WTC11 (cell line): ENCODE data around the gene KCNQ2. TPM values are rescaled to one million over a fixed set of nuclear protein-coding genes. Genes with fewer than 3 reads are reported as not detected.
A peak's percentile ranks its signal among the peaks of the same experiment; 100 is the strongest.
"Not testable (repeated sequence)": the region's sequence is repeated elsewhere in the genome, so short reads cannot be mapped to it uniquely, and the experiment has no call there.

Source experiments
- ATAC-seq: fragments of 200-7000 bp; cut with Tn5 transposase; 2 replicates; pipeline ENCODE4 v1.10.0; 2021; ENCODE audit warnings: mild to moderate bottlenecking, moderate library complexity
- CTCF ChIA-PET: fragments of 300-600 bp; sonication (Branson Sonifier 250); formaldehyde crosslinking; loops from one replicate; lab custom pipeline; 2021; ENCODE audit warnings: antibody characterized with exemption; lab: Charles Lee
- POLR2A ChIA-PET: fragments of 350-600 bp; sonication (Branson Sonifier 250); formaldehyde crosslinking; loops from one replicate; lab custom pipeline; 2021; ENCODE audit warnings: antibody characterized with exemption; lab: Charles Lee
- DNase-seq: peaks from one replicate; pipeline ENCODE4 v3.0.0; 2021; ENCODE audit warnings: low spot score
- H3K27ac Mint-ChIP-seq: 2 replicates; pipeline ENCODE4 v1.8.0; 2021; ENCODE audit warnings: mixed read lengths
- H3K27me3 Mint-ChIP-seq: 2 replicates; pipeline ENCODE4 v1.8.0; 2021; ENCODE audit warnings: low read depth, mild to moderate bottlenecking, moderate library complexity, mixed read lengths
- H3K36me3 Mint-ChIP-seq: 2 replicates; pipeline ENCODE4 v1.8.0; 2021; ENCODE audit warnings: mixed read lengths
- H3K4me1 Mint-ChIP-seq: 2 replicates; pipeline ENCODE4 v1.8.0; 2022; ENCODE audit warnings: mixed read lengths
- H3K4me3 Mint-ChIP-seq: 2 replicates; pipeline ENCODE4 v1.8.0; 2021; ENCODE audit warnings: mild to moderate bottlenecking, moderate library complexity, mixed read lengths
- H3K9me3 Mint-ChIP-seq: 2 replicates; pipeline ENCODE4 v1.8.0; 2021; ENCODE audit warnings: mixed read lengths
- CTCF ChIP-seq: fragments of 200-600 bp; IDR thresholded peaks from 2 replicates; pipeline ENCODE4 v1.8.0; 2022; ENCODE audit warnings: antibody characterized with exemption
- ESRRA ChIP-seq: sonication (generic); formaldehyde crosslinking; IDR thresholded peaks from 2 replicates; pipeline ENCODE4 v1.8.1; 2022; ENCODE audit warnings: mild to moderate bottlenecking, missing genetic modification reagents, borderline replicate concordance
- GRHL2 ChIP-seq: fragments of 250-450 bp; sonication (Bioruptor Pico); IDR thresholded peaks from 2 replicates; pipeline ENCODE4 v1.8.0; 2022; ENCODE audit warnings: mild to moderate bottlenecking, moderate library complexity; ENCODE audit not compliant: insufficient replicate concordance, severe bottlenecking
- NFE2L1 ChIP-seq: sonication (generic); formaldehyde crosslinking; IDR thresholded peaks from 2 replicates; pipeline ENCODE4 v1.8.1; 2023; ENCODE audit warnings: missing genetic modification reagents
- RORB ChIP-seq: fragments of 250-450 bp; sonication (Bioruptor Pico); IDR thresholded peaks from 2 replicates; pipeline ENCODE4 v1.9.0; 2021; ENCODE audit warnings: mild to moderate bottlenecking
- SP1 ChIP-seq: sonication (generic); formaldehyde crosslinking; conservative IDR thresholded peaks from 2 replicates; pipeline ENCODE4 v1.8.1; 2022; ENCODE audit warnings: missing genetic modification reagents
- USF2 ChIP-seq: sonication (generic); formaldehyde crosslinking; IDR thresholded peaks from 2 replicates; pipeline ENCODE4 v1.8.1; 2023; ENCODE audit warnings: mild to moderate bottlenecking, missing genetic modification reagents, moderate library complexity
- ZNF512 ChIP-seq: sonication (generic); formaldehyde crosslinking; IDR thresholded peaks from 2 replicates; pipeline ENCODE4 v1.8.1; 2022; ENCODE audit warnings: missing genetic modification reagents, borderline replicate concordance
- ZNF671 ChIP-seq: fragments of 250-450 bp; sonication (Bioruptor Pico); IDR thresholded peaks from 2 replicates; pipeline ENCODE4 v1.8.0; 2021; ENCODE audit warnings: mild to moderate bottlenecking
- total RNA-seq: library from RNA; stranded (reverse); gene quantifications from 3 replicates; pipeline ENCODE4 v1.2.3, GENCODE V29; 2021
- TF ChIP-seq, protein P1 (sequence below): sonication (generic); formaldehyde crosslinking; IDR thresholded peaks from 2 replicates; pipeline ENCODE4 v1.8.0; 2022; ENCODE audit warnings: mild to moderate bottlenecking, missing genetic modification reagents
- TF ChIP-seq, protein P2 (sequence below): sonication (generic); formaldehyde crosslinking; IDR thresholded peaks from 2 replicates; pipeline ENCODE4 v1.8.1; 2023; ENCODE audit warnings: mild to moderate bottlenecking, missing genetic modification reagents, borderline replicate concordance

KCNQ2 gene
- total RNA-seq, 1 experiment from 2014 or later = 99.8 TPM

DNA sequence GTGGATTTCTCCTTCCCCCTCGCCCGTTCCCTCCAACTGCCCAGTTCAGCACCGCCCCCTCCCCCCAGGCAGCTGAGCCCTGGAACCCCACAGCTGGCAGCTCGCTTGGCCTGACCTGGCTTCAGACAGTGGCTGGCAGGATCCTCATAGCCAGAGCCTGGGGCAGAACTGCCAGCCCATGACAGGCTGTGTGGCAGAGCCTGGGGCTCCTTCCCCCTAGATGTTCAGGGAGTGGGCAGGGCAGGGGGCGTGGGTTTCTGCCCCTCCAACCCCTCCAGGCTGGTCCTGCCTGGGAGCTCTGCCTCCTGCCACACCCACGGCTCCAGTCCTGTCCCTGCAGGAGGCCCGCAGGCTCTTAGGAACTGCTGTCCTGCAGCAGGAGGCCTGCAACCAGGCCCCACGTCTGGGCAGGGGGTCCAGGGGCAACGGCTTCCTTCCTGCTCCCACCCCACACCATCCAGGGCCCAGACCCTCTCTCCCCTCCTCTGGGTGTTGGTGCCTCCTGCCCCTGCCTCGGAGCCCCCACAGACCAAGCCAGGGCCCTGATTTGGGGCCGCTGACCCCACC, 9.6 kb upstream of the KCNQ2 start:
- POLR2A ChIA-PET = interaction anchor here (1.5 kb wide), 1 partner anchor 18 kb away, joined by 3 read pairs; no protein-coding TSS in a partner anchor
- H3K9me3 Mint-ChIP-seq = peaks cover 4% of the 10 kb centered on the region
- H3K27me3 Mint-ChIP-seq = no peaks in the 10 kb centered on the region
- no peak for TF ChIP-seq CTCF
- TF ChIP-seq RORB (CRISPR knock-in tag) = no peak
- TF ChIP-seq ZNF671 (CRISPR knock-in tag) = no peak
- no peak overlapping the region for H3K27ac Mint-ChIP-seq
- H3K4me1 Mint-ChIP-seq = peaks cover 30% of the 10 kb centered on the region
- no peak for ATAC-seq
- no peak for DNase-seq
- H3K36me3 Mint-ChIP-seq = no peaks in the 10 kb centered on the region
- CTCF ChIA-PET = interaction anchor here (0.7 to 4.8 kb wide), 4 partner anchors 14 to 100 kb away, joined by 3 to 32 read pairs (median 5); no protein-coding TSS in a partner anchor
- H3K4me3 Mint-ChIP-seq = no peak overlapping the region

DNA sequence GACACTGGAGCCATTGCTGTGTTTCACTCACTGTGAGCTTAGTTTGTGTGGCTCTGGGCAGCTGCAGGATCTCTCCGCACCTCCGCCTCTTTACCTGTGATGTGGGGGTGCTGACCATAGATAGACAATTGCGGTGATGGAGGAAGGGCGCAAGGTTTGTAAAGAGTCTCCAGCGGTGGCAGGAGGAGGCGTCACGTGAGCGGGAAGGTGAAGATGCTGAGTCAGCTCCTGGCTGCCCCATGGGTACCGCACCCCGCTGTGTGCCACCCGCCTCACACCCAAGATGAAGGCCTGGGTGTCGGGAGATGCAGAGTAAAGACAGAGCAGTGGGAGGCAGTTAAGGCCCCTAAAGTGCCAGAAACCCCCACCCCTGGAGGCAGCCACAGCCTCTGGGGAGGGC, 9.0 kb upstream of the KCNQ2 start:
- Mint-ChIP-seq H3K27ac (0 out of 2 replicates have a peak overlapping the region, but pooled peaks have one; percentile 15), H3K27me3 (no peaks in the 10 kb centered on the region)
- TF ChIP-seq NFE2L1 (CRISPR knock-in tag) = 0 out of 2 replicates have a peak, but pooled peaks have one; percentile 28
- TF ChIP-seq ESRRA = no peak
- TF ChIP-seq, protein P1, sequence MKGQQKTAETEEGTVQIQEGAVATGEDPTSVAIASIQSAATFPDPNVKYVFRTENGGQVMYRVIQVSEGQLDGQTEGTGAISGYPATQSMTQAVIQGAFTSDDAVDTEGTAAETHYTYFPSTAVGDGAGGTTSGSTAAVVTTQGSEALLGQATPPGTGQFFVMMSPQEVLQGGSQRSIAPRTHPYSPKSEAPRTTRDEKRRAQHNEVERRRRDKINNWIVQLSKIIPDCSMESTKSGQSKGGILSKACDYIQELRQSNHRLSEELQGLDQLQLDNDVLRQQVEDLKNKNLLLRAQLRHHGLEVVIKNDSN = peak; percentile 47; the same call in 1 of the 2 replicates
- TF ChIP-seq USF2 (CRISPR knock-in tag) = peak; percentile 72
- TF ChIP-seq, all 79 proteins: peak for 3
- no peak for DNase-seq
- Mint-ChIP-seq H3K4me3 (no peak overlapping the region), H3K36me3 (no peaks in the 10 kb centered on the region), H3K9me3 (peaks cover 4% of the 10 kb centered on the region), H3K4me1 (peaks cover 33% of the 10 kb centered on the region)
- ChIA-PET POLR2A (interaction anchor here (1.5 kb wide), 1 partner anchor 17 kb away, joined by 3 read pairs; no protein-coding TSS in a partner anchor), CTCF (interaction anchor here (0.7 to 4.8 kb wide), 4 partner anchors 15 to 100 kb away, joined by 3 to 32 read pairs (median 5); no protein-coding TSS in a partner anchor)
- ATAC-seq = no peak

DNA sequence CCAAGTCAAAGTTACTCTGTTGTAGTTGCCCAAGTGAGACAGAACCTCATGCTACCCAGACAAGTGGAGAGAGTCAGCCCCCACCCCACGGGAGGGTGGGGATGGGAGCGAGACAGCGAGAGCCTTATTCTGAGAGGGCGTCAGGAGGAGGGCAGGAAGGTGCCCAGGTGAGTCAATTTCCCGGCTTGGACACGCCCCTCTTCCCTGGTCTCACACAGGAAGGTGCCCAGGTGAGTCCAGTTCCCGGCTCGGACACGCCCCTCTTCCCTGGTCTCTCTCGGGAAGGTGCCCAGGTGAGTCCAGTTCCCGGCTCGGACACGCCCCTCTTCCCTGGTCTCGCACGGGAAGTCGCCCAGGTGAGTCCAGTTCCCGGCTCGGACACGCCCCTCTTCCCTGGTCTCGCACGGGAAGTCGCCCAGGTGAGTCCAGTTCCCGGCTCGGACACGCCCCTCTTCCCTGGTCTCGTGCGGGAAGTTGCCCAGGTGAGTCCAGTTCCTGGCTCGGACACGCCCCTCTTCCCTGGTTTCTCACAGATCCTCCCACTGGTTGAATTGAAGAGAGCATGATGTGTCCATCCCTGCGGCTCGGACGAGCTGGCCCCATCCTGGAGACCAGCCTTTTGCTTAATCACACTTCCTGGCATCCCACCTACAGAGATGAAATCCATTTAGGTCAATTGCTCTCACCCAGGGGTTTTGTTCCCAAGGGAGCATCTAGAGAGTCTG, 7.4 kb upstream of the KCNQ2 start:
- H3K36me3 Mint-ChIP-seq, H3K27ac Mint-ChIP-seq, DNase-seq, ATAC-seq, H3K27me3 Mint-ChIP-seq, H3K4me3 Mint-ChIP-seq, POLR2A ChIA-PET, H3K9me3 Mint-ChIP-seq: not testable (repeated sequence)
- peaks cover 39% of the 10 kb centered on the region for H3K4me1 Mint-ChIP-seq
- CTCF ChIA-PET = interaction anchor here (1.7 to 4.8 kb wide), 3 partner anchors 9 to 17 kb away, joined by 5 to 32 read pairs (median 27); no protein-coding TSS in a partner anchor

DNA sequence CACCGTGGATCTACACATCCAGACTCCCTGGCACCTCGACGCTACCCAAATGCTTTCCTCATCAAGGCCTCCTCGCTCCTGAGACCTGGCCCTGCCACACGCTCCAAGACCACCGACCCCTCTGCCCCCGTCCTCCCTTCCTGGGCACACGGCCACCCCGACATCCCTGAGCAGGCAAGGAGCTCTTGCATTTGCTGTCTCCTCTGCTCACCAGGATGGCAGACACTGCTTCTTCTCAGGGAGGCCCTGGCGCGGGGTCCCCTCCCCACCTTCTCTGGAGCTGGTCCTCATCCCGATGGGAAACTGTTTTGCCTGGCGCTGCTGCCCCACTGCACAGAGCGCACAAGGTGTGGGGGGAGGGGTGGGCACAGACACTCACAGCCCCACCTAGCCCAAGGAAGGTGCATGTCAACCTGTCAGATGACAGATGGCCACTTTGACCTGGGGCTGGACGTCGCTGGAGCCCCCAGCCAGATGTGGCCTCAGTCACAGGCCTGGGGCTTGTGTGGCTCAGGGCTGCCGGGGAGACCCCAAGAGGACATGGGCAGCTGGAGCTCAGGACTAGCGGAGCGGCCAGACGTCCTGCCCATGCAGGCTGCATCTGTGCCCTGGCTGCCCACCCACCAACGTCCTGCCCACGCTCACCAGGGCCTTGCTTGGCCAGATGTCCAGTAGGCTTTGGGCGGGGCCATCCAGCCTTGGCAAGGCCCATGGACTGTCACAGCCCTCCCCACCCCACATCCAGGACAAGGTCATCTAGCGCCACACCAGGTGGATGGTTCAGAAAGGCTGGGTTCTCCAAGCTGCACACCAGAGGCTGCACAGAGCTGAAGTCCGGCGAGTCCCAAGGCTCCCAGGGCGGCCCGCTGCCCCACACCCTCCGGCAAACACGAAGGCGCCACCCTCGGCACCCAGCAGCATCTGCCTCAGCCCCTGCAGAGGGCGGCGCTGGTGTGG, 6.2 kb upstream of the KCNQ2 start:
- no peak for TF ChIP-seq ZNF512 (CRISPR knock-in tag)
- TF ChIP-seq SP1 = no peak
- TF ChIP-seq, protein P2, sequence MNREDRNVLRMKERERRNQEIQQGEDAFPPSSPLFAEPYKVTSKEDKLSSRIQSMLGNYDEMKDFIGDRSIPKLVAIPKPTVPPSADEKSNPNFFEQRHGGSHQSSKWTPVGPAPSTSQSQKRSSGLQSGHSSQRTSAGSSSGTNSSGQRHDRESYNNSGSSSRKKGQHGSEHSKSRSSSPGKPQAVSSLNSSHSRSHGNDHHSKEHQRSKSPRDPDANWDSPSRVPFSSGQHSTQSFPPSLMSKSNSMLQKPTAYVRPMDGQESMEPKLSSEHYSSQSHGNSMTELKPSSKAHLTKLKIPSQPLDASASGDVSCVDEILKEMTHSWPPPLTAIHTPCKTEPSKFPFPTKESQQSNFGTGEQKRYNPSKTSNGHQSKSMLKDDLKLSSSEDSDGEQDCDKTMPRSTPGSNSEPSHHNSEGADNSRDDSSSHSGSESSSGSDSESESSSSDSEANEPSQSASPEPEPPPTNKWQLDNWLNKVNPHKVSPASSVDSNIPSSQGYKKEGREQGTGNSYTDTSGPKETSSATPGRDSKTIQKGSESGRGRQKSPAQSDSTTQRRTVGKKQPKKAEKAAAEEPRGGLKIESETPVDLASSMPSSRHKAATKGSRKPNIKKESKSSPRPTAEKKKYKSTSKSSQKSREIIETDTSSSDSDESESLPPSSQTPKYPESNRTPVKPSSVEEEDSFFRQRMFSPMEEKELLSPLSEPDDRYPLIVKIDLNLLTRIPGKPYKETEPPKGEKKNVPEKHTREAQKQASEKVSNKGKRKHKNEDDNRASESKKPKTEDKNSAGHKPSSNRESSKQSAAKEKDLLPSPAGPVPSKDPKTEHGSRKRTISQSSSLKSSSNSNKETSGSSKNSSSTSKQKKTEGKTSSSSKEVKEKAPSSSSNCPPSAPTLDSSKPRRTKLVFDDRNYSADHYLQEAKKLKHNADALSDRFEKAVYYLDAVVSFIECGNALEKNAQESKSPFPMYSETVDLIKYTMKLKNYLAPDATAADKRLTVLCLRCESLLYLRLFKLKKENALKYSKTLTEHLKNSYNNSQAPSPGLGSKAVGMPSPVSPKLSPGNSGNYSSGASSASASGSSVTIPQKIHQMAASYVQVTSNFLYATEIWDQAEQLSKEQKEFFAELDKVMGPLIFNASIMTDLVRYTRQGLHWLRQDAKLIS (CRISPR knock-in tag) = no peak
- TF ChIP-seq GRHL2 (CRISPR knock-in tag) = no peak
- TF ChIP-seq, all 79 proteins: peak for 0
- Mint-ChIP-seq H3K9me3 (no peaks in the 10 kb centered on the region), H3K36me3 (no peaks in the 10 kb centered on the region), H3K27ac (no peak overlapping the region), H3K4me3 (no peak overlapping the region), H3K27me3 (peaks cover 11% of the 10 kb centered on the region), H3K4me1 (peaks cover 40% of the 10 kb centered on the region)
- DNase-seq (no peak), ATAC-seq (no peak)
- POLR2A ChIA-PET = no interaction called here
- CTCF ChIA-PET = interaction anchor here (0.9 to 3.2 kb wide), 6 partner anchors 14 to 169 kb away, joined by 4 to 27 read pairs (median 8); no protein-coding TSS in a partner anchor
